GM18511 (cell line): Measurements from ENCODE around the gene ZNF700.
"Not testable (repeated sequence)": the region's sequence is repeated elsewhere in the genome, so short reads cannot be mapped to it uniquely, and the experiment has no call there.

Experiments
- ATAC-seq: cut with Tn5 transposase; IDR thresholded peaks from one replicate; pipeline ENCODE4 v1.9.1; 2021; ENCODE audit warnings: mild to moderate bottlenecking, moderate library complexity; ENCODE audit not compliant: unreplicated experiment

Gene ZNF700

GRCh38 chr19:11987405-11988281 lies 62.7 kb downstream of the ZNF700 start:
- ATAC-seq, result peak; percentile 83

GRCh38 chr19:11989112-11989456 lies 64.2 kb downstream of the ZNF700 start:
- no peak for ATAC-seq

GRCh38 chr19:11991921-11992320 lies 67.0 kb downstream of the ZNF700 start:
- not testable (repeated sequence) for ATAC-seq

- no peak for ATAC-seq
These were observed 70.3 kb downstream of the ZNF700 start for GRCh38 chr19:11995174-11995573.
